ENCODE data around the gene FBXW4. TPM values are rescaled to one million over a fixed set of nuclear protein-coding genes. Genes with fewer than 3 reads are reported as not detected.

The FBXW4 gene
- total and polyA plus RNA-seq, 10 of the 15 experiments (the other 5 are each of a cell fraction or from before 2014, with no cell fraction given), result 5.7 to 42.0 (median 27.5) TPM

- Histone ChIP-seq H3K9me3 (replicated peaks; ENCODE audit: control insufficient read depth, insufficient read depth, low read length) (no peaks in the 10 kb centered on the region), H3K4me3 (no peak overlapping the region), H2AFZ (ENCODE audit: control insufficient read depth, low read depth, low read length) (no peak overlapping the region), H3K4me2 (ENCODE audit: control insufficient read depth, insufficient read depth) (no peak overlapping the region), H4K20me1 (ENCODE audit: control insufficient read depth, insufficient read depth) (no peaks in the 10 kb centered on the region), H3K27ac (ENCODE audit: control insufficient read depth, insufficient read depth) (no peak overlapping the region), H3K9ac (ENCODE audit: control insufficient read depth, insufficient read depth, low read length) (no peak overlapping the region), H3K79me2 (ENCODE audit: control insufficient read depth, insufficient read depth, low read length) (no peaks in the 10 kb centered on the region), H3K27me3 (replicated peaks in 1 of 2; ENCODE audit: control insufficient read depth in 2 of 2, insufficient read depth in 2 of 2, low read length in 1 of 2) (no peaks in the 10 kb centered on the region), H3K36me3 (ENCODE audit: control insufficient read depth in 2 of 2, insufficient read depth in 2 of 2, low read length in 1 of 2) (peaks cover 6 to 9% of the 10 kb centered on the region in 2 experiments; a peak in 3 of 4 replicates), H3K4me1 (ENCODE audit: control insufficient read depth, insufficient read depth, low read length) (no peaks in the 10 kb centered on the region)
- POLR2A ChIA-PET, result no interaction called here
- SMC1A ChIA-PET (ENCODE audit: uncharacterized antibody, unreplicated experiment), result no interaction called here
- BruUV-seq (replicated peaks), result no TSS peak
- in situ Hi-C loops (cut with MboI), result loop anchor here (5.0 kb wide), 1 partner anchor 173 kb away; the partner anchor contains the start of gene NPM3
- TF ChIP-seq IRF3 (IDR thresholded peaks at IDR 0.05) (no peak), EGR1 (IDR thresholded peaks at IDR 0.05; ENCODE audit: borderline replicate concordance in 1 of 2, low read depth in 2 of 2, low read length in 2 of 2) (no peak), ATF2 (IDR thresholded peaks at IDR 0.05; ENCODE audit: low read length) (no peak), DPF2 (IDR thresholded peaks at IDR 0.05) (no peak), E4F1 (IDR thresholded peaks at IDR 0.05; ENCODE audit: borderline replicate concordance, partially characterized antibody) (no peak), ZNF274 (IDR thresholded peaks at IDR 0.05; ENCODE audit: insufficient read depth, insufficient read length) (no peak), EP300 (IDR thresholded peaks at IDR 0.05; ENCODE audit: borderline replicate concordance in 1 of 2, control insufficient read depth in 1 of 2, low read depth in 2 of 2, low read length in 2 of 2) (no peak), CHD1 (IDR thresholded peaks at IDR 0.05; ENCODE audit: low read depth, low read length) (no peak)
- ATAC-seq (no peak), FAIRE-seq (no peak), DNase-seq (ENCODE audit: low read depth, low spot score) (no peak)
- intact Hi-C loops (cut with micrococcal nuclease; ENCODE audit: unreplicated experiment), result no loop called here
- 85% methylated on average over 4 of the region's 4 CpGs for WGBS (ENCODE audit: insufficient coverage, insufficient replicate concordance, low lambda C conversion rate, missing lambda C conversion rate)
- CTCF ChIA-PET, result interaction anchor here (1.3 kb wide), 1 partner anchor 172 kb away, joined by 5 read pairs; no protein-coding TSS in a partner anchor
- RAD21 ChIA-PET (ENCODE audit: unreplicated experiment), result no interaction called here
These were observed 85.5 kb downstream of the FBXW4 start for GRCh38 chr10:101609481-101609880.

Data from GM12878 (cell line).